ENCODE measurements around the gene EDRF1. TPM values are rescaled to one million over a fixed set of nuclear protein-coding genes. Genes with fewer than 3 reads are reported as not detected.

The EDRF1 gene
- total RNA-seq, 1 experiment from 2014 or later = 49.2 TPM

- ATAC-seq = no peak
- no peaks in the 10 kb centered on the region for H3K27me3 ChIP-seq (ENCODE audit: insufficient read depth, low read length)
- H3K79me2 ChIP-seq (ENCODE audit: insufficient read depth, low read length) = peaks cover 22% of the 10 kb centered on the region; the same call in 1 of the 2 replicates
- no peaks in the 10 kb centered on the region for H3K4me1 ChIP-seq (ENCODE audit: control insufficient read depth in 1 of 2, insufficient read depth in 2 of 2, low read length in 2 of 2)
- no TSS peak for BruUV-seq (replicated peaks)
- H3K9ac ChIP-seq (ENCODE audit: low read length) = no peak overlapping the region
- intact Hi-C loops (cut with micrococcal nuclease) = no loop called here
- no peak overlapping the region for H3K4me3 ChIP-seq (replicated peaks in 1 of 2; ENCODE audit: low read depth in 1 of 2, low read length in 2 of 2)
- no peak for DNase-seq (ENCODE audit: low read depth, low spot score)
- POLR2A ChIA-PET = no interaction called here
- no peak overlapping the region for H3K27ac ChIP-seq (ENCODE audit: low read depth, low read length)
- H3K36me3 ChIP-seq (ENCODE audit: control insufficient read depth in 1 of 2, insufficient read depth in 2 of 2, low read length in 2 of 2) = peaks cover 88 to 89% of the 10 kb centered on the region in 2 experiments
- no peak for TF ChIP-seq POLR2AphosphoS5 (IDR thresholded peaks at IDR 0.05; ENCODE audit: low read depth, low read length)
- H3K9me2 ChIP-seq (ENCODE audit: insufficient read depth) = no peaks in the 10 kb centered on the region
- CTCF ChIA-PET = no interaction called here
- no peaks in the 10 kb centered on the region for H3K9me3 ChIP-seq (ENCODE audit: control insufficient read depth in 1 of 2, insufficient read depth in 1 of 2, low read depth in 1 of 2, low read length in 2 of 2)
- H3K4me2 ChIP-seq (ENCODE audit: low read length) = no peak overlapping the region
- RAD21 ChIA-PET (ENCODE audit: low non-redundant PET in 1 of 2, low total read pairs in 2 of 2, uncharacterized antibody in 2 of 2, unreplicated experiment in 2 of 2) = no interaction called here
- 0 out of 2 replicates have a peak, but pooled peaks cover 4% of the 10 kb centered on the region for H4K20me1 ChIP-seq (ENCODE audit: insufficient read depth)
- H2AFZ ChIP-seq (ENCODE audit: low read depth, low read length, poor library complexity, severe bottlenecking) = no peak overlapping the region
Measured at GRCh38 chr10:125738206-125738605, 18.7 kb downstream of the EDRF1 start.

- Histone ChIP-seq H4K20me1 (ENCODE audit: insufficient read depth) (0 out of 2 replicates have a peak, but pooled peaks cover 5% of the 10 kb centered on the region), H3K4me1 (ENCODE audit: control insufficient read depth in 1 of 2, insufficient read depth in 2 of 2, low read length in 2 of 2) (no peaks in the 10 kb centered on the region), H2AFZ (ENCODE audit: low read depth, low read length, poor library complexity, severe bottlenecking) (no peak overlapping the region), H3K4me3 (replicated peaks in 1 of 2; ENCODE audit: low read depth in 1 of 2, low read length in 2 of 2) (no peak overlapping the region), H3K27ac (ENCODE audit: low read depth, low read length) (no peak overlapping the region), H3K9ac (ENCODE audit: low read length) (no peak overlapping the region), H3K79me2 (ENCODE audit: insufficient read depth, low read length) (peaks cover 21% of the 10 kb centered on the region; the same call in 1 of the 2 replicates), H3K9me2 (ENCODE audit: insufficient read depth) (no peaks in the 10 kb centered on the region), H3K36me3 (ENCODE audit: control insufficient read depth in 1 of 2, insufficient read depth in 2 of 2, low read length in 2 of 2) (peaks cover 80 to 85% of the 10 kb centered on the region in 2 experiments), H3K9me3 (ENCODE audit: control insufficient read depth in 1 of 2, insufficient read depth in 1 of 2, low read depth in 1 of 2, low read length in 2 of 2) (no peaks in the 10 kb centered on the region), H3K27me3 (ENCODE audit: insufficient read depth, low read length) (no peaks in the 10 kb centered on the region), H3K4me2 (ENCODE audit: low read length) (no peak overlapping the region)
- no TSS peak for BruUV-seq (replicated peaks)
- TF ChIP-seq EGR1 (IDR thresholded peaks at IDR 0.05; ENCODE audit: low read depth) = no peak
- no peak for TF ChIP-seq ZFX (IDR thresholded peaks at IDR 0.05)
- TF ChIP-seq RAD21 (IDR thresholded peaks at IDR 0.05; ENCODE audit: low read depth) = no peak
- TF ChIP-seq SP1 (IDR thresholded peaks at IDR 0.05; ENCODE audit: low read depth) = no peak
- no peak for TF ChIP-seq POLR2A (IDR thresholded peaks at IDR 0.05; ENCODE audit: borderline replicate concordance, extremely low read depth, insufficient read depth, insufficient read length)
- TF ChIP-seq SIN3A (IDR thresholded peaks at IDR 0.05; ENCODE audit: low read depth) = no peak
- no peak for TF ChIP-seq POLR2AphosphoS5 (IDR thresholded peaks at IDR 0.05; ENCODE audit: low read depth, low read length)
- no peak for TF ChIP-seq REST (IDR thresholded peaks at IDR 0.05; ENCODE audit: low read depth)
- TF ChIP-seq ATF3 (IDR thresholded peaks at IDR 0.05) = no peak
- no peak for TF ChIP-seq EZH2 (IDR thresholded peaks at IDR 0.05)
- no peak for TF ChIP-seq ZBTB33 (IDR thresholded peaks at IDR 0.05; ENCODE audit: extremely low read depth, insufficient replicate concordance, low read length)
- no peak for TF ChIP-seq SRF (IDR thresholded peaks at IDR 0.05; ENCODE audit: low read depth)
- DNase-seq (ENCODE audit: low read depth, low spot score) (no peak), ATAC-seq (no peak)
- ChIA-PET RAD21 (ENCODE audit: low non-redundant PET in 1 of 2, low total read pairs in 2 of 2, uncharacterized antibody in 2 of 2, unreplicated experiment in 2 of 2) (no interaction called here), CTCF (no interaction called here), POLR2A (no interaction called here)
- intact Hi-C loops (cut with micrococcal nuclease) = loop anchor here (5.0 kb wide), 1 partner anchor 647 kb away; the partner anchor contains the start of gene ADAM12
Measured at GRCh38 chr10:125739994-125740679, 20.6 kb downstream of the EDRF1 start.
